ENCODE measurements around the gene ZNF618.

DNA sequence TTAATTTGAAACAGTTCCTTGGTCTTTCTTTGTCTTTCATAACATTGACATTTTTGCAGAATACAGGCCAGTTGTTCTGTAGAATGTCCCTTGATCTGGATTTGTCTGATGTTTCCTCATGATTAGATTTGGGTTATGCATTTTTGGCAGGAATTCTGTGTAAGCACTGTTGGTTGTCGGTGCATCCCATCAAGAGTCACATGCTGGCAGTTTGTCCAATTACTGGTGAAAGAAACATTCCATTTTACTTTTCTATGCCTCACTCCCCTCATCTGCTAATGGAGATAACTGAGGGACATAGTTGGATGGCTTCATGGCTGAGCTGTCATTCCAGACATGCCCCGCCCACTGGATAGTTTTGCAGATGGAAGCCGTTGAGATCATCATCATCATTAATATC, 7.6 kb upstream of the ZNF618 start:
- TF ChIP-seq, protein P1, sequence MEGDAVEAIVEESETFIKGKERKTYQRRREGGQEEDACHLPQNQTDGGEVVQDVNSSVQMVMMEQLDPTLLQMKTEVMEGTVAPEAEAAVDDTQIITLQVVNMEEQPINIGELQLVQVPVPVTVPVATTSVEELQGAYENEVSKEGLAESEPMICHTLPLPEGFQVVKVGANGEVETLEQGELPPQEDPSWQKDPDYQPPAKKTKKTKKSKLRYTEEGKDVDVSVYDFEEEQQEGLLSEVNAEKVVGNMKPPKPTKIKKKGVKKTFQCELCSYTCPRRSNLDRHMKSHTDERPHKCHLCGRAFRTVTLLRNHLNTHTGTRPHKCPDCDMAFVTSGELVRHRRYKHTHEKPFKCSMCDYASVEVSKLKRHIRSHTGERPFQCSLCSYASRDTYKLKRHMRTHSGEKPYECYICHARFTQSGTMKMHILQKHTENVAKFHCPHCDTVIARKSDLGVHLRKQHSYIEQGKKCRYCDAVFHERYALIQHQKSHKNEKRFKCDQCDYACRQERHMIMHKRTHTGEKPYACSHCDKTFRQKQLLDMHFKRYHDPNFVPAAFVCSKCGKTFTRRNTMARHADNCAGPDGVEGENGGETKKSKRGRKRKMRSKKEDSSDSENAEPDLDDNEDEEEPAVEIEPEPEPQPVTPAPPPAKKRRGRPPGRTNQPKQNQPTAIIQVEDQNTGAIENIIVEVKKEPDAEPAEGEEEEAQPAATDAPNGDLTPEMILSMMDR (IDR thresholded peaks at IDR 0.05) = no peak
- no peak for TF ChIP-seq POLR2AphosphoS5 (IDR thresholded peaks at IDR 0.05; ENCODE audit: insufficient read depth in 1 of 2, low read depth in 1 of 2)

Measured in vagina (tissue), 2 donors.